HG03280 (cell line): ENCODE data around the gene TMEM150B.
A peak's percentile ranks its signal among the peaks of the same experiment; 100 is the strongest.

Experiments used
- ATAC-seq: cut with Tn5 transposase; IDR thresholded peaks from one replicate; pipeline ENCODE4 v1.9.1; 2021; ENCODE audit warnings: mild to moderate bottlenecking, moderate library complexity; ENCODE audit not compliant: unreplicated experiment

Gene TMEM150B

DNA sequence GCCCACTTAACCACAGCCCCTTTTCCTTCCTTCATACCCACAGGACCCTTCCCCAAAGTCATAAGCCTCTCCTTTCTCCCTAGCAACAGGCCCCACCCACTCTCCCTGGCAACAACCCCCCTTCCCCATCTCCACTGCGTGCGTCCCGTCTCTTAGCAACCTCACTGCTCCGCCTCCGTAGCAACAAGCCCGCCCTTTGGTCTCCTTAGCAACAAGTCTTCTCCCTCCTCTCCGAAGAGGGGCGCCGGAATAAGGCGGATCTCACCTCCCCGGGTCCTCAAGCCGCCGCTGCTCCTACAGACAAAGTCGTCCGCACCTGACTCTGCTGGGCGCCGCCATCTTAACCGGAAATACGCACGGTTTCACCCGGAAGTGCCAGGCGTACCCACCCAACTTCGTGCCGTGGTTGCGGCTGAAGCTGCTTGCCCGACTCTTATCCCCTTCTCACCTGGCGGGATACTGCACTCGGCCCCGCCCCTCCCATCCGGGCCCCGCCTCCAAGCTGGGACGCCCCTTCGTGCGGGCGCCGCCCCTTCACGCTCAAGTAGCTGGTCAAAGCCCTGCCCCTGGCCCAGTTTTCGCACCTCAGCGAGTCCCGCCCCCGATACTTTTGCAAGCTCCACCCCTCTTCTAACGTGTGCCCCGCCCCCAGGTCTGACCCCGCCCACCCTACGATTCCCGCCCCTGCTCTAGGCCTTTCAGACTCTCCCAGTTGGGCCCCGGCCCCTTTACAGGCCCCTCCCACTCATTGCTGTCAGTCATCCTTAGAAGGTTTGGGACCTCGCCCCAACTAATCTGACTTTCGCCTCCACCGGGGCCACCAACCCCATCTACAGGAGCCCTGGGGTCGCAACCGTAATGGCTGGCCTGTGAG lies 45.1 kb downstream of the TMEM150B start, which contains the start of gene HSPBP1:
HSPBP1 (minus strand) TSS at position 341 of the 874 bp plus-strand sequence. CDS start 502 bp downstream, outside the sequence.
- ATAC-seq = peak; percentile 69

DNA sequence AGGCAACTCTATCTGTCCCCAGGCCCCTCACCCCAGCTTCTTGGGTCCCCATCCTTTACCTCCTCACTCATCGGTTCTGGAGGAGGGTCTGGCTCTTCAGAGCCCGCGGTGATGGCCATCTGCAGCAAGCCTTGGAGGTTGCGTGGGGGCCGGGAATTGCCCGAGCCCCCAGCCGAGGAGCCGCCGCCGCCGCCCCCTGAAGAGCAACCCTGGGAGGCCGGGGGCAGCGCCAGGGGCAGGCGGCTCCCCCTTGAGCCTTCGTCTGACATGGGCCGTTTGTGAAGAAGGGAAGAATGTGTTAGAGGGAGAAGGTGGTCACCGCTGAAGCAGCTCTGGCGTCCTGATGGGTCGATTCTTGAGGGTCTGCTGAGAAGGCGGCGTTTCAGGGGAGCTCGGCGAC lies 45.8 kb downstream of the TMEM150B start:
- ATAC-seq = no peak

DNA sequence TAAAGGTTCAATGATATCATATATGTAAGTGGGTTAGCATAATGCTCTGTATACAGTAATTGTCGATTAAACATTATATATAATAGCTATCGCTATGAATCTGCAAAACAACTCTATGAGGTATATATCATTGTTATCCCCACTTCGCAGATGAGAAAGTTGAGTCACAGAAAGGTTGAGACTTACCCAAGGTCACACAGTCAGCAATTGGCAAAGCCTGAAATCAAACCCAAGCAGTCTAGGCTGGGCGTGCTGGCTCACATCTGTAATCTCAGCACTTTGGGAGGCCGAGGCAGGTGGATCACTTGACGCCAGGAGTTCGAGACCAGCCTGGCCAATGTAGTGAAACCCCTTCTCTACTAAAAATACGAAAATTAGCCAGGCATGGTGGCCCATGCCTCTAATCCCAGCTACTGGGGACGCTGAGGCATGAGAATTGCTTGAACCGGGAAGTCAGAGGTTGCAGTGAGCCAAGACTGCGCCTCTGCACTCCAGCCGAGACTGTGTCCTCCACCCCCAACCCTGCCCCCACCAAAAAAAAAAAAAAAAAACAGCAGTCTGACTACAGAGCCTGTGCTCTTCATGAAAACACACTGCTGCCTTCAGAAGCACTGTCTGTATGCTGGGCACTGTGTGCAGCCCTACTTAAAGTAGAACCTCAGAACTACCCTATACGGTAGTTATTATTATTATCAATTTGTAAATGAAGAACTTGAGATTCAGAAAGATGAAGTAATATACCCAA lies 46.6 kb downstream of the TMEM150B start:
- ATAC-seq = no peak

DNA sequence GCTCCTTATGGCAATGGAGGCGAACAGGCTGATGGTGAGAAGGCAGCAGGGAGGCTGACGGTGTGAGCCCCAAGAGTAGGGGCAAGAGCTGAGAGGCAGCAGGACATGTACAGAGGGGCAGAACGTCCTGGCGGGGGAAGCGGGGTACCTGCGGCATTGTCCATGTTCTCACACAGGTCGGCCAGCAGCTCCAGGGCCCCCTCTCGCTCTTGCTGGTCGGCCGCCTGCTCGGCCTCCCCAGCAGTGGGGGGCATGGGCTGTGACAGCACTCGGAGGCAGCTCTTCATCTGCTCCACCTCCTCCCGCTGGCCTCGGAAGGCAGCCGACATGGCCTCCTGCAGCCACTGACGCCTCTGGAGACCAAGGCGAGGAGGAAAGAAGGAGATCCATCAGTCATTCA lies 47.6 kb downstream of the TMEM150B start:
- ATAC-seq = no peak

DNA sequence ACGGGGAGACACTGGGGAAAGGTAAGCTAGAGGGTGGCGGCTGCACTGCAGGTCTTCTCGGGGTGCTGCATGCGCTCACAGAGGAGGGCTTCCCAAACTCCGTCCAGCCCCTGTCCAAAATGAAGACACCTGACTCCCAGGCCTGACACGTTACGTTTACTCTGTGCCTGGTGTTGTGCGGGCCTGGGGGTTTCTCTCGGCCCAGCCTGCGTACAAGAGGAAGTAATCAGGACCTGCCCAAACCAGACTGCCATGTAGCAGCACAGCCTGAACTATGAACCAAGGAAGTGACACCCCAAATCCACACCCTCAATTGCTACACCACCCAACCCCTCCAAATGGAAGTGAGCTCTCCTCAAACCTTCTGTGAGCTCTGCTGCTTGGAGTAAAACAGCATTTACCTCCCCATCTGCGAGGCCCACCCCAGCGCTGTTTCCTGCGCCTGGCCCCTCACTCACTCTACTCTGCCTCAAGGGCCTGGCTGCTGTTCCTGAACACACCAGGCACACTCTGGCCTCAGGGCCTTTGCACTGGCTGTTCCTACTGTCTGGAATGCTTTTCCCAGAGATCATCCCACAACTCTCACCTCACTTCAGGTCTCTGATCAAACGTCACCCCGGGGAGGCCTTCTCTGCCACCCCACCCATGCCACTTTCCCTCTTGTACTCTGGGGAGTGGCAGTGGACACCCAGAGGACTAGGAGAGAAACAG lies 48.3 kb downstream of the TMEM150B start:
- ATAC-seq = no peak

DNA sequence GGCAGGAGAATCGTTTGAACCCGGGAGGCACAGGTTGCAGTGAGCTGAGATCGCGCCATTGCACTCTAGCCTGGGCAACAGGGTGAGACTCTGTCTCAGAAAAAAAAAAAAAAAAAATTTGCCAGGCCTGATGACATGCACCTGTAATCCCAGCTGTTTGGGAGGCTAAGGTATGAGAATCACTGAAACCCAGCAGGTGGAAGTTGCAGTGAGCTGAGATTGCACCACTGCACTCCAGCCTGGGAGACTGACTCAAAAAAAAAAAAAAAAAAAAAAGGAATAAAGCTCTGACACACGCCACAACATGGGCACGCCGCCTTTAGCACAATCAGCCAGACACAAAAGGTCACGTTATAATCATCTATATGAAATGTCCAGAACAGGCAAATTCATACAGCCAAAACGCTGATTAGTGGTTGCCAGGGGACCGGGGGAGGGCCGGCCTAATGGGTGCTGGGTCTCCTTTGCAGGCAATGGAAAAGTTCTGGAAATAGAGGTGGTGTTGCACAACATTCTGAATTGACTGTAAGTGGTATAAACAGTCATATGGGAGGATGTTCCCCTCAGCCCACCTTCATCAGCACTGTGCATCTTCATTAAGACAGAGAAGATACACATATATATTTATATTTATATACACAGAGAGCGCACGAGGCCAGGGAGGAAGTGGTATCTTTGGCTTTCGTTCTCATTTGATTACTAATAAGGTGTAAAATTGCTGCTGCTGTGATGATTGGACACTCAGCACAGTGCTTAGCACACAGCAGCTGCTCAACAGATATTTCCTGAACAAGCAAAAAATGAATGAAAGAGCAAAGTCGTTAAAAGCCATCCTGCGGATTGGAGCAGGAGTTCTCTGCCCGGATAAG lies 49.1 kb downstream of the TMEM150B start:
- no peak for ATAC-seq

DNA sequence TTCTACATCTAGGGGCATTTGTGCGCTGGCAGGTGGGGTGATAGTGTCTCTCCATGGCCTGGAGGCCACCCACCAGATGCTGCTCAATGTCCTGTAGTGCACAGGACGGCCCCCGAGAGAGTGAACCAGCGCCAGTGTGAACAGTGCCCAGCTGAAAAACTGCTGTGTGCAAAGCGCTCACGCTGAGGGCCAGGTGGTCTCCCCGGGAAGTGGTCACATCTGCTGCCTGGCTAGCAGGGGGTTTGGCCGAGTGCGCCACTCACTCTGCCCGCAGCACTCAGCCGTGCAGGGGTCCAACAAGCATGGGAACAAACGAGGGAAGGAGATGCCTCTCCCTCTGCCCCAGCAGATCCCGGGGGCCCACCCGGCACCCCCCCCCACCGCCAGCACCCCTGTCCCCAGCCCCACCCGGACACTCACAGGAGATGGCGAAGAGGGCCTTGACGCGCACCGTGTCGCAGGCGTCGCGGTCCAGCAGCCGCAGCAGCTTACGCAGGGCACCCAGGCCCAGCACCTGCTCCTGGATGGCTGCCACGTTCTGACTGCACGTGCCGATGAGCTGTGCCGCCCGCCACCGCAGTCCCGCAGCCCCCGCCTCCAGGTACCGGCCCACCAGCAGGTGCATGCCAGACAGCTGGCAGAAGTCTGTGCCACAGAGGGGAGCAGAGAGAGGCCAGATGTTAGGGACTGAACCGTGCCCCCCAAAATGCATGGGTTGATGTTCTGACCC lies 51.0 kb downstream of the TMEM150B start:
- no peak for ATAC-seq

DNA sequence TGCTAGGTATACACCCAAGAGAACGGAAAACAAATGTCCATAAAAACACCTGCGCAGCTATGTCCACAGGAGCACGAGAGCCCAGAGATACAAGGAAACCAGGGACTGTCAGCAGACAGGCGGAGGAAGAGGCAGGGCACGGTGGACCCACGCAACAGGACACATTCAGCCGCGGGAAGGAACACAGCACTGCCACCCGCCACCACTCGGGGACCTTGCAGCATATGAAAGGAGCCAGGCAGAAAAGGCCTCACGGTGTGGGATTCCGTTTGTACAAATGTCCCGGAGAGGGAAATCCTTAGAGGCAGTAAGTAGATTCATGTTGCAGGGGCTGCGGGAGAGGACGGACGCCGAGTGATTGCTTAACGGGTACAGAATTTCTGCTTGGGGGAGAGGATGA lies 53.0 kb downstream of the TMEM150B start:
- ATAC-seq = no peak

DNA sequence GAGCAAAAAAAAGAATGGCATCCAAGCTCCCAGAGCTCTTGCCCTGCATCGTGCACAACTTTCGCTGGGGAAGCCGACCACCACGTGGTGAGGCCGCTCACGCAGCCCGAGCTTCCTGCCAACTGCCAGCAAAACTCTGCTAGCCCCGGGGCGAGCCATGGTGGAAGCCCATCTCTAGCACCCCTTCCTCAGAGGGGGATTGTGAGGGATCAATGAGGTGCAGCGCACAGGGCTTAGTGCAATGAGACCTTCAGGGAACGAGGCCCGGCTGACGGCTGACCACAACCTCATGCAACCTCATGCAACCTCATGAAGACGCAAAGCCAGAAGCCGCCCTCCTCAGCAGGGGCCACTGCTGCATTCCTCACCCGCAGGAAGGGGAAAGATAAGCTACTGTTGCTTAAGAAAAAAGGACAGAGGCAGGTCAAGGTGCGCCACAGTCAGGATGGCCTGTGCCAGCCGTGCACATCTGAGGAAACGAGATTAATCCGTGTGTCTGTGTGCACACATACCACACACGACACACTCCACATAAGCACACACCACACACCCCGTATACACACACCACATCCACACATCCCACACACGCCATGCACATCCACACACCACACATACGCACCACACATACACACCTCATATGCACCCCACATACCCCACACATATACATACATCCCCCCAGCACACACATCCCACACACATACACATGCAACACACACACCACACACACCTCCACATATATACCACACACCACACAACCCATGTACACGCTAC lies 54.8 kb downstream of the TMEM150B start:
- ATAC-seq = no peak

DNA sequence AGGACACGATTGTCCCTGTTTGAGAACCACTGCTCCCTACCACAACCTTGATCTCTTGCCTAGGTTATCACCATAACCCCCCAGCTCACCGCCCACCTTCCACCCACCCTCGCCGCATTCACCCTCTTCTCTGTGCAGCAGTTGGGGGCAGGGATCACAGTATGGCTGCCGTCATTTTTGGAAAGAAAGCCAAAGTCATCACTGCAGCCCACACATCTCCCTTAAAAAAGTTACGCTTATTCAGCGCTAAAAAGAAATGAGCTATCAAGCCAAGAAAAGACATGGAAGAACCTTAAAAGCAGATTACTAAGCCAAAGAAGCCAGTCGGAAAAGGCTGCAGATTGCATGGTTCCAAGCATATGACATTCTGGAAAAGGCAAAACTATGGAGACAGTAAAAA lies 55.8 kb downstream of the TMEM150B start:
- no peak for ATAC-seq

DNA sequence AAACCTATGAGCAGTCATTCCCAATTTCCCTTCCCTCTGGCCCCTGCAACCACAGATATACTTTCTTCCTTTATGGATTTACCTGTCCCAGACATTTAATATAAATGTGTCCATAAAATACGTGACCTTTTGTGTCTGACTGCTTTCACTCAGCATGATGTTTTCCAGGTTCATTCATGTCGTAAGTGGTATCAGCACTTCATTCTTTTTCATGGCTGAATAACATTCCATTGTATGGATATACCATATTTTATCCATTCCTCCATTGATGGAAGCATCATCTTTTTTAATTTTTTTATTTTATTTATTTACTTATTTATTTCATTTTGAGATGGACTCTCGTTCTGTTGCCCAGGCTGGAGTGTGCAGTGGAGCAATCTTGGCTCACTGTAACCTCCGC lies 58.3 kb downstream of the TMEM150B start:
- ATAC-seq = no peak

DNA sequence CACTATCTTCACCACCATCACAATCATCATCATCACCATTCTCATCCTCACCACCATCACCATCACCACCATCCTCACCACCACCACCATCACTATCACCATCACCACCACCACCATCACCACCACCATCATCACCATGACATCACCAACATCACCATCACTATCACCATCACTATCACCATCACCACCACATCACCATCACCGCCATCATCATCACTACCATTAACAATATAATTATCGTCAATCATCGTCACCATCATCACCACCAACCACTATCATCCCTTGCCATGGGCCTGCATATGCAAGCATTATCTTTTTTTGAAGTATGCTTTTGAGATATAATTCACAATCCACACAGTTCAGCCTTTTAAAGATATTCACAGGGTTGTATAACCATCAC lies 58.7 kb downstream of the TMEM150B start:
- no peak for ATAC-seq

DNA sequence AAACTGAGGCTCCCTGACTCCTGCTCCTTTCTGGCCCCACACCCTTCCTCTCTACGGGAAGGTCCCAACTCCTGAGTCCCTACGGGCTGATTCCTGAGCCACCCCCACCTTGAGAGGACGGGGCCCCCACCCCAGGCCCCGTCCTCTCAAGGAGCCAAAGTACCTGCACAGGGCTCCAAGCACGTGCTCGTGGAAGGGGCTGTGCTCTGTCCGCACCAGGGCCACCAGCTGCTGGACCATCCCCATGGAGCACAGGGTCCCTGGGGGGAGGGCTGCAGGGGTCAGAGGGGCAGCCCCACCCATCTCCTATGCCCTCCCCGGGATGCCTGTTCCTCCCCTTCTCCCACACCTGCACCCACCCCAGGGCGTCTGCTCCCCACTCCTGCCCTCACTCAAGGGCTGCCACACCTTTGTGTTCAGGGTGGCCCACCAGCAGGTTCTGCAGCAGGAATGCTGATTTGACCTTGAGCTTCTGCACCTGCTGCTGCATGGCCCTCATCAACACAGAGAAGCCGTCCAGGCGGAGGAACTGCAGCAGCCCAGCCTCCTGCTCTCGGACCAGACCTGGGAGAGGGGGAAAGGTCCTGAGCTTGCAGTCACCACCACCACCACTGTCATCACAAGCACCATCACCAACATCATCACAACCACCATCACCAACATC lies 59.3 kb downstream of the TMEM150B start:
- ATAC-seq = no peak

DNA sequence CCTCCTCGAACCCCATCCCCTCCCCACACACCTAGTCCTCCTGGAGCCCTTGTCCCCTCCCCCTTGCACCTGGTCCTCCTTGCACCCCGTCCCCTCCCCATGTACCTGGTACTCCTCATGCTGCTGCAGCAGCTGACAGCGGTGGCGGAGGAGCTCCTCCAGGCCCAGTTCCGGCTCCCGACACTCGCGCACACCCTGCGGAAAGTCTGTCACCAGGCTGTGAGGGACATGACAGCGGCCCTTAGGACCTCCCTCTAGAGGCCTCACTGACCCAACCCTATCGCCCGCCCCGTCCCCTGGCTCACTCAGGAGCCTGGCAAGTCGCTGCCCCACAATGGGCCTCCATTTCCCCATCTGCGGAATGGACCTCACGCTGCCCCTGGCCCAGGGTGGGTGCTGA lies 60.0 kb downstream of the TMEM150B start:
- ATAC-seq = no peak

DNA sequence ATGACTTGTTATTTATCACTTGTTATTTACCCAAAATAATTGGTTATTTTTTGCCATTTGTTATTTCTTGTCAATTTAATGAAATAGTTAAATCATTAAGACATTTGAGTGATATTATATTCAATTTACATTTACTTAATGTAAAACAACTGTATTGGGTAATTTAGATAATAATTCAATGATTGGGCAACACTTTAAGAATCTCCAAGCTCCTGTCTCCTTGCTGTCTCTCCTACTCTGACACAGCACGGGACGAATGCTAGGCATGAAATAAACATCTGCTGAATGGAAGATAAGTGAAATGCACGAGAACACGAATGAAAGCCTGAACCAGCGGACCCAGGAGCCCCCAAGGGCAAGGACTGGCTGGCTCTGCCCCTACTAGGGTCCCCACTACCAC lies 60.6 kb downstream of the TMEM150B start:
- ATAC-seq = no peak
